GM23338 (cell line): ENCODE results near the gene HOXB6. TPM values are rescaled to one million over a fixed set of nuclear protein-coding genes. Genes with fewer than 3 reads are reported as not detected.

Experiments used
- ATAC-seq: fragments of 200-7000 bp; cut with Tn5 transposase; 3 replicates; pipeline ENCODE4 v1.9.1; 2020
- DNase-seq: peaks from one replicate; pipeline ENCODE4 v3.0.0-alpha.2; 2015; ENCODE audit warnings: low spot score
- H2AFZ ChIP-seq: fragments of 200-600 bp; sonication (generic); 2 replicates; pipeline ENCODE4 v1.8.0; 2016; ENCODE audit warnings: antibody characterized with exemption, mild to moderate bottlenecking, moderate library complexity
- H3F3A ChIP-seq: fragments of 200-600 bp; sonication (generic); replicated peaks from 2 replicates; pipeline ENCODE4 v1.8.0; 2017; ENCODE audit warnings: antibody characterized with exemption, mixed run types, low read depth
- H3K27ac ChIP-seq: fragments of 200-600 bp; sonication (generic); 2 replicates; pipeline ENCODE4 v1.6.1; 2016; ENCODE audit warnings: low read depth
- H3K27me3 ChIP-seq: fragments of 200-600 bp; sonication (generic); 2 replicates; pipeline ENCODE4 v1.8.0; 2016; ENCODE audit warnings: mild to moderate bottlenecking, mixed run types, moderate library complexity; ENCODE audit not compliant: insufficient read depth
- H3K36me3 ChIP-seq: fragments of 200-600 bp; sonication (generic); 2 replicates; pipeline ENCODE4 v1.8.0; 2016; ENCODE audit warnings: mild to moderate bottlenecking; ENCODE audit not compliant: insufficient read depth
- H3K4me1 ChIP-seq: fragments of 200-600 bp; sonication (generic); 2 replicates; pipeline ENCODE4 v1.8.0; 2016; ENCODE audit warnings: mild to moderate bottlenecking, moderate library complexity; ENCODE audit not compliant: insufficient read depth
- H3K4me2 ChIP-seq: fragments of 200-600 bp; sonication (generic); 2 replicates; pipeline ENCODE4 v1.7.1; 2017; ENCODE audit warnings: mixed run types
- H3K4me3 ChIP-seq: fragments of 200-600 bp; sonication (generic); 2 replicates; pipeline ENCODE4 v1.6.1; 2016; ENCODE audit warnings: mixed run types
- H3K79me2 ChIP-seq: fragments of 200-600 bp; sonication (generic); replicated peaks from 2 replicates; pipeline ENCODE4 v1.8.0; 2017; ENCODE audit warnings: mild to moderate bottlenecking; ENCODE audit not compliant: insufficient read depth
- H3K9me2 ChIP-seq: fragments of 200-600 bp; sonication (generic); 2 replicates; pipeline ENCODE4 v1.8.0; 2017; ENCODE audit not compliant: insufficient read depth
- H4K20me1 ChIP-seq: fragments of 200-600 bp; sonication (generic); replicated peaks from 2 replicates; pipeline ENCODE4 v1.8.0; 2017; ENCODE audit warnings: mild to moderate bottlenecking; ENCODE audit not compliant: insufficient read depth
- H3K27ac Mint-ChIP-seq: 2 replicates; pipeline ENCODE4 v1.8.0; 2020; ENCODE audit warnings: inconsistent platforms, mild to moderate bottlenecking, moderate library complexity, mixed read lengths
- H3K27me3 Mint-ChIP-seq: 3 replicates; pipeline ENCODE4 v1.8.0; 2022; ENCODE audit warnings: low read depth, mild to moderate bottlenecking, moderate library complexity, mixed read lengths, inconsistent platforms; ENCODE audit not compliant: insufficient read depth, poor library complexity
- H3K36me3 Mint-ChIP-seq: 3 replicates; pipeline ENCODE4 v1.8.0; 2021; ENCODE audit warnings: low read depth, mild to moderate bottlenecking, inconsistent platforms, moderate library complexity, mixed read lengths
- H3K4me1 Mint-ChIP-seq: 3 replicates; pipeline ENCODE4 v1.8.0; 2020; ENCODE audit warnings: mild to moderate bottlenecking, inconsistent platforms, mixed read lengths
- H3K4me3 Mint-ChIP-seq: 3 replicates; pipeline ENCODE4 v1.8.0; 2021; ENCODE audit warnings: moderate library complexity, mild to moderate bottlenecking, inconsistent platforms, mixed read lengths
- H3K9me3 Mint-ChIP-seq: 3 replicates; pipeline ENCODE4 v1.8.0; 2020; ENCODE audit warnings: moderate library complexity, mild to moderate bottlenecking, inconsistent platforms, mixed read lengths
- CREB1 ChIP-seq: fragments of 250-450 bp; sonication (Bioruptor Pico); IDR thresholded peaks from 2 replicates; pipeline ENCODE4 v1.5.0; 2020; ENCODE audit warnings: low read depth, mild to moderate bottlenecking, moderate library complexity
- EZH2 ChIP-seq: fragments of 200-600 bp; sonication (generic); IDR thresholded peaks from one replicate; pipeline ENCODE4 v1.8.0; 2017; ENCODE audit warnings: antibody characterized with exemption, mild to moderate bottlenecking, low read depth; ENCODE audit not compliant: unreplicated experiment
- EZH2phosphoT487 ChIP-seq: fragments of 200-600 bp; sonication (generic); IDR thresholded peaks from one replicate; pipeline ENCODE4 v1.8.1; 2018; ENCODE audit warnings: antibody characterized with exemption; ENCODE audit not compliant: unreplicated experiment
- JUNB ChIP-seq: IDR thresholded peaks from one replicate; pipeline ENCODE4 v1.6.1; 2016; ENCODE audit warnings: antibody characterized with exemption; ENCODE audit not compliant: unreplicated experiment
- NANOG ChIP-seq: IDR thresholded peaks from 2 replicates; pipeline ENCODE4 v1.6.1; 2016; ENCODE audit warnings: antibody characterized with exemption, borderline replicate concordance
- POLR2AphosphoS5 ChIP-seq: IDR thresholded peaks from 2 replicates; pipeline ENCODE4 v1.6.1; 2016; ENCODE audit warnings: antibody characterized with exemption, low read depth
- STAT1 ChIP-seq: IDR thresholded peaks from one replicate; pipeline ENCODE4 v1.6.1; 2016; ENCODE audit warnings: antibody characterized with exemption; ENCODE audit not compliant: unreplicated experiment
- ZNF114 ChIP-seq: fragments of 250-450 bp; sonication (Bioruptor Pico); IDR thresholded peaks from 2 replicates; pipeline ENCODE4 v1.5.0; 2020; ENCODE audit warnings: mild to moderate bottlenecking, moderate library complexity
- ZNF331 ChIP-seq: fragments of 250-450 bp; sonication (Bioruptor Pico); IDR thresholded peaks from 2 replicates; pipeline ENCODE4 v1.5.0; 2020; ENCODE audit warnings: low read depth, mild to moderate bottlenecking, moderate library complexity
- polyA plus RNA-seq: library from polyadenylated mRNA; unstranded; fragments of >200 nt; fragmentation: Nextera tagmentation; extraction: Ambion mirVana; gene quantifications from 2 replicates; pipeline ENCODE4 v1.2.1, GENCODE V29; 2016
- total RNA-seq: library from RNA; depleted of rRNA; stranded (reverse); fragments of >200 nt; shearing (Covaris generic); gene quantifications from 2 replicates; pipeline ENCODE4 v1.2.3, GENCODE V29; 2014
- TF ChIP-seq, protein P1 (sequence below), 2 experiments: fragments of 200-600 bp in 1 of 2; sonication (generic) in 1 of 2; conservative IDR thresholded peaks; 2 replicates each; pipeline versions ENCODE4 v1.5.1 to v1.6.1; 2016 to 2017; ENCODE audit warnings: antibody characterized with exemption in 2 of 2, low read depth in 2 of 2, mild to moderate bottlenecking in 2 of 2, moderate library complexity in 1 of 2
- TF ChIP-seq, protein P2 (sequence below): IDR thresholded peaks from one replicate; pipeline ENCODE4 v1.6.1; 2018; ENCODE audit warnings: antibody characterized with exemption; ENCODE audit not compliant: unreplicated experiment
- TF ChIP-seq, protein P3 (sequence below): fragments of 250-450 bp; sonication (Bioruptor Pico); IDR thresholded peaks from 2 replicates; pipeline ENCODE4 v1.5.0; 2020; ENCODE audit warnings: mild to moderate bottlenecking, moderate library complexity

The HOXB6 gene
- total and polyA plus RNA-seq, 2 experiments from 2014 or later, result not detected

DNA sequence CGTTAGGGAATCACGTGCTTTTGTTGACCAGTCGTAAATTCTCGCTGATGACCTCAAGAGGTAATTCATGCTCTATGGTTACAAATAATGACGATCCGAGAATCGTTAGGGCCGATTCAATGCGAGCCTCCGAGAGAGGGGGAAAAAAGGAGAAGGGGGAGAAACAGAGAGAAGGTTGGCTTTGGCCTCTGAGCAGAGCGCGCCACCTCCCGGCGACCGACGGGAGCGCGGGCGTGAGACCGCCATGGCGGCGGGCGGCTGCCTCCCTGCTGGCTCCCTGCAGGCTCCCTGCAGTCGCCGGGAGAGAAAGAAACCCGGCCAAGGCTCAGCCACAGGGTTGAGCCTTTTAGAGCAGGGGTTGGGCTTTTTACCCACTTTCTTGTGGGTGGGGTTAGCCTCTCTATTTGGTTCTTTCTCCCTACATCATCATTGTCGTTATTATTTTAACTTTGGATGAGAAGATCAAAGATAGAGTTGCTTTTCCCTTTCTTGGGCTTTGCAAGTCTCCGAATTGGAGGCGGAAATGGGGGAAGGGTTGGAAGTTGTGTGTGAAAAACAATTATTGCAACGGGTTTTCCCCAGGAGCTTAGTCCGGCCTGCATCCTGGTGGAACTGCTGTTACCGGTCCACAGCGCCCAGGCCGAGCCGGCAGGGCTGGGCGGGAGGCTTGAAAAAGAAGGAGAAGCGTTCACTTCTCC, 10.8 kb downstream of the HOXB6 start (continued):
- no peak for TF ChIP-seq EZH2phosphoT487

DNA sequence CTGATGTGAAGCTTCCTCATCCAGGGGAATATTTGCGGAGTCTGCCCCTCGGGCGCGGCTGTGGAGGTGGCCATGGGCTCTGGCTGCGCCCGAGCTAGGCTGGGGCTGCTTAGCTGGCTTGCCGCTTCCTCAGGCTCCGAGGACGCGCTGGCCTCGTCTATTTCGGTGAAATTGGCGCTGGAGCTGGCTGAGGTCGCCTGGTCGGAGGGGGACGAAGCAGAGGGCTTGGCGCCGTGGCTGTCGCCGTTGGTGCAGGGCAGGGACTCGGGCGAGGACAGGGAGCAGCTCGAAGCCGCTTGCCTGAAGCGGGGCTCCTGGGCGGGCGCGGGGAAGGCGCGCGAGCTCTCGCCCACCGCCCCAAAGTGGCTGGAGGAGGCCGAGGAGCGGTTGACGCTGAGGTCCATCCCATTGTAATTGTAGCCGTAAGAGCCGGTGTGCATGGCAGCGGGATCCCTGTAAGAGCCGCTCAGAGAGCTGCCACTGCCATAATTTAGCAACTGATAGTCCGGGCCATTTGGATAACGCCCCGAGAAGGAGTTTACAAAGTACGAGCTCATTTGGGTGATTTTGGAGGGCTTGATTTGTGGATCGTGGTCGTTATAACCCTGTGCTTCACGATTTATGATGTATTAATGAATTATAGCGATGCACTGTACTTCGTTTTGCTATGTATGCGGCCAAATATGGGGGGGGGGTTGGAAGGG, 11.5 kb downstream of the HOXB6 start, which contains the start of gene HOXB5:
Gene HOXB5 (minus strand): TSS at position 654 of the 704 bp plus-strand sequence. CDS start 97 bp downstream, at position 557.
- Histone ChIP-seq H3K4me2 (peak within 1 kb of the TSS; percentile 69), H3K36me3 (no peaks in the 10 kb centered on the region), H3K79me2 (no peaks in the 10 kb centered on the region), H3K4me1 (peaks cover 62% of the 10 kb centered on the region), H4K20me1 (peaks cover 43% of the 10 kb centered on the region), H3F3A (peaks cover 49% of the 10 kb centered on the region), H3K4me3 (peak within 1 kb of the TSS; percentile 37), H3K27me3 (peaks cover 100% of the 10 kb centered on the region), H3K27ac (no peak within 1 kb of the TSS), H3K9me2 (no peaks in the 10 kb centered on the region), H2AFZ (no peak within 1 kb of the TSS)
- H3K27me3 Mint-ChIP-seq, result peaks cover 100% of the 10 kb centered on the region
- H3K4me1 Mint-ChIP-seq, result peaks cover 43% of the 10 kb centered on the region
- TF ChIP-seq POLR2AphosphoS5 (no peak), JUNB (no peak), CREB1 (CRISPR knock-in tag) (no peak), STAT1 (no peak), ZNF114 (CRISPR knock-in tag) (no peak), EZH2 (peak; percentile 92), EZH2phosphoT487 (peak; percentile 69), ZNF331 (CRISPR knock-in tag) (no peak), NANOG (no peak)
- TF ChIP-seq, protein P1, sequence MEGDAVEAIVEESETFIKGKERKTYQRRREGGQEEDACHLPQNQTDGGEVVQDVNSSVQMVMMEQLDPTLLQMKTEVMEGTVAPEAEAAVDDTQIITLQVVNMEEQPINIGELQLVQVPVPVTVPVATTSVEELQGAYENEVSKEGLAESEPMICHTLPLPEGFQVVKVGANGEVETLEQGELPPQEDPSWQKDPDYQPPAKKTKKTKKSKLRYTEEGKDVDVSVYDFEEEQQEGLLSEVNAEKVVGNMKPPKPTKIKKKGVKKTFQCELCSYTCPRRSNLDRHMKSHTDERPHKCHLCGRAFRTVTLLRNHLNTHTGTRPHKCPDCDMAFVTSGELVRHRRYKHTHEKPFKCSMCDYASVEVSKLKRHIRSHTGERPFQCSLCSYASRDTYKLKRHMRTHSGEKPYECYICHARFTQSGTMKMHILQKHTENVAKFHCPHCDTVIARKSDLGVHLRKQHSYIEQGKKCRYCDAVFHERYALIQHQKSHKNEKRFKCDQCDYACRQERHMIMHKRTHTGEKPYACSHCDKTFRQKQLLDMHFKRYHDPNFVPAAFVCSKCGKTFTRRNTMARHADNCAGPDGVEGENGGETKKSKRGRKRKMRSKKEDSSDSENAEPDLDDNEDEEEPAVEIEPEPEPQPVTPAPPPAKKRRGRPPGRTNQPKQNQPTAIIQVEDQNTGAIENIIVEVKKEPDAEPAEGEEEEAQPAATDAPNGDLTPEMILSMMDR (conservative IDR thresholded peaks at IDR 0.05; ENCODE audit: low read depth in 2 of 2), result no peak
- TF ChIP-seq, protein P2, sequence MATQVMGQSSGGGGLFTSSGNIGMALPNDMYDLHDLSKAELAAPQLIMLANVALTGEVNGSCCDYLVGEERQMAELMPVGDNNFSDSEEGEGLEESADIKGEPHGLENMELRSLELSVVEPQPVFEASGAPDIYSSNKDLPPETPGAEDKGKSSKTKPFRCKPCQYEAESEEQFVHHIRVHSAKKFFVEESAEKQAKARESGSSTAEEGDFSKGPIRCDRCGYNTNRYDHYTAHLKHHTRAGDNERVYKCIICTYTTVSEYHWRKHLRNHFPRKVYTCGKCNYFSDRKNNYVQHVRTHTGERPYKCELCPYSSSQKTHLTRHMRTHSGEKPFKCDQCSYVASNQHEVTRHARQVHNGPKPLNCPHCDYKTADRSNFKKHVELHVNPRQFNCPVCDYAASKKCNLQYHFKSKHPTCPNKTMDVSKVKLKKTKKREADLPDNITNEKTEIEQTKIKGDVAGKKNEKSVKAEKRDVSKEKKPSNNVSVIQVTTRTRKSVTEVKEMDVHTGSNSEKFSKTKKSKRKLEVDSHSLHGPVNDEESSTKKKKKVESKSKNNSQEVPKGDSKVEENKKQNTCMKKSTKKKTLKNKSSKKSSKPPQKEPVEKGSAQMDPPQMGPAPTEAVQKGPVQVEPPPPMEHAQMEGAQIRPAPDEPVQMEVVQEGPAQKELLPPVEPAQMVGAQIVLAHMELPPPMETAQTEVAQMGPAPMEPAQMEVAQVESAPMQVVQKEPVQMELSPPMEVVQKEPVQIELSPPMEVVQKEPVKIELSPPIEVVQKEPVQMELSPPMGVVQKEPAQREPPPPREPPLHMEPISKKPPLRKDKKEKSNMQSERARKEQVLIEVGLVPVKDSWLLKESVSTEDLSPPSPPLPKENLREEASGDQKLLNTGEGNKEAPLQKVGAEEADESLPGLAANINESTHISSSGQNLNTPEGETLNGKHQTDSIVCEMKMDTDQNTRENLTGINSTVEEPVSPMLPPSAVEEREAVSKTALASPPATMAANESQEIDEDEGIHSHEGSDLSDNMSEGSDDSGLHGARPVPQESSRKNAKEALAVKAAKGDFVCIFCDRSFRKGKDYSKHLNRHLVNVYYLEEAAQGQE, result no peak
- TF ChIP-seq, protein P3, sequence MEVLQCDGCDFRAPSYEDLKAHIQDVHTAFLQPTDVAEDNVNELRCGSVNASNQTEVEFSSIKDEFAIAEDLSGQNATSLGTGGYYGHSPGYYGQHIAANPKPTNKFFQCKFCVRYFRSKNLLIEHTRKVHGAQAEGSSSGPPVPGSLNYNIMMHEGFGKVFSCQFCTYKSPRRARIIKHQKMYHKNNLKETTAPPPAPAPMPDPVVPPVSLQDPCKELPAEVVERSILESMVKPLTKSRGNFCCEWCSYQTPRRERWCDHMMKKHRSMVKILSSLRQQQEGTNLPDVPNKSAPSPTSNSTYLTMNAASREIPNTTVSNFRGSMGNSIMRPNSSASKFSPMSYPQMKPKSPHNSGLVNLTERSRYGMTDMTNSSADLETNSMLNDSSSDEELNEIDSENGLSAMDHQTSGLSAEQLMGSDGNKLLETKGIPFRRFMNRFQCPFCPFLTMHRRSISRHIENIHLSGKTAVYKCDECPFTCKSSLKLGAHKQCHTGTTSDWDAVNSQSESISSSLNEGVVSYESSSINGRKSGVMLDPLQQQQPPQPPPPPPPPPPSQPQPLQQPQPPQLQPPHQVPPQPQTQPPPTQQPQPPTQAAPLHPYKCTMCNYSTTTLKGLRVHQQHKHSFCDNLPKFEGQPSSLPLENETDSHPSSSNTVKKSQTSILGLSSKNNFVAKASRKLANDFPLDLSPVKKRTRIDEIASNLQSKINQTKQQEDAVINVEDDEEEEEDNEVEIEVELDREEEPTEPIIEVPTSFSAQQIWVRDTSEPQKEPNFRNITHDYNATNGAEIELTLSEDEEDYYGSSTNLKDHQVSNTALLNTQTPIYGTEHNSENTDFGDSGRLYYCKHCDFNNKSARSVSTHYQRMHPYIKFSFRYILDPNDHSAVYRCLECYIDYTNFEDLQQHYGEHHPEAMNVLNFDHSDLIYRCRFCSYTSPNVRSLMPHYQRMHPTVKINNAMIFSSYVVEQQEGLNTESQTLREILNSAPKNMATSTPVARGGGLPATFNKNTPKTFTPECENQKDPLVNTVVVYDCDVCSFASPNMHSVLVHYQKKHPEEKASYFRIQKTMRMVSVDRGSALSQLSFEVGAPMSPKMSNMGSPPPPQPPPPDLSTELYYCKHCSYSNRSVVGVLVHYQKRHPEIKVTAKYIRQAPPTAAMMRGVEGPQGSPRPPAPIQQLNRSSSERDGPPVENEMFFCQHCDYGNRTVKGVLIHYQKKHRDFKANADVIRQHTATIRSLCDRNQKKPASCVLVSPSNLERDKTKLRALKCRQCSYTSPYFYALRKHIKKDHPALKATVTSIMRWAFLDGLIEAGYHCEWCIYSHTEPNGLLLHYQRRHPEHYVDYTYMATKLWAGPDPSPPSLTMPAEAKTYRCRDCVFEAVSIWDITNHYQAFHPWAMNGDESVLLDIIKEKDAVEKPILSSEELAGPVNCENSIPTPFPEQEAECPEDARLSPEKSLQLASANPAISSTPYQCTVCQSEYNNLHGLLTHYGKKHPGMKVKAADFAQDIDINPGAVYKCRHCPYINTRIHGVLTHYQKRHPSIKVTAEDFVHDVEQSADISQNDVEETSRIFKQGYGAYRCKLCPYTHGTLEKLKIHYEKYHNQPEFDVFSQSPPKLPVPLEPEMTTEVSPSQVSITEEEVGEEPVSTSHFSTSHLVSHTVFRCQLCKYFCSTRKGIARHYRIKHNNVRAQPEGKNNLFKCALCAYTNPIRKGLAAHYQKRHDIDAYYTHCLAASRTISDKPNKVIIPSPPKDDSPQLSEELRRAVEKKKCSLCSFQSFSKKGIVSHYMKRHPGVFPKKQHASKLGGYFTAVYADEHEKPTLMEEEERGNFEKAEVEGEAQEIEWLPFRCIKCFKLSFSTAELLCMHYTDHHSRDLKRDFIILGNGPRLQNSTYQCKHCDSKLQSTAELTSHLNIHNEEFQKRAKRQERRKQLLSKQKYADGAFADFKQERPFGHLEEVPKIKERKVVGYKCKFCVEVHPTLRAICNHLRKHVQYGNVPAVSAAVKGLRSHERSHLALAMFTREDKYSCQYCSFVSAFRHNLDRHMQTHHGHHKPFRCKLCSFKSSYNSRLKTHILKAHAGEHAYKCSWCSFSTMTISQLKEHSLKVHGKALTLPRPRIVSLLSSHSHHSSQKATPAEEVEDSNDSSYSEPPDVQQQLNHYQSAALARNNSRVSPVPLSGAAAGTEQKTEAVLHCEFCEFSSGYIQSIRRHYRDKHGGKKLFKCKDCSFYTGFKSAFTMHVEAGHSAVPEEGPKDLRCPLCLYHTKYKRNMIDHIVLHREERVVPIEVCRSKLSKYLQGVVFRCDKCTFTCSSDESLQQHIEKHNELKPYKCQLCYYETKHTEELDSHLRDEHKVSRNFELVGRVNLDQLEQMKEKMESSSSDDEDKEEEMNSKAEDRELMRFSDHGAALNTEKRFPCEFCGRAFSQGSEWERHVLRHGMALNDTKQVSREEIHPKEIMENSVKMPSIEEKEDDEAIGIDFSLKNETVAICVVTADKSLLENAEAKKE (CRISPR knock-in tag), result no peak
- H3K4me3 Mint-ChIP-seq, result peak within 1 kb of the TSS; percentile 56
- DNase-seq (no peak), ATAC-seq (peak; percentile 4)
- H3K27ac Mint-ChIP-seq, result no peak within 1 kb of the TSS
- H3K36me3 Mint-ChIP-seq, result peaks cover 3% of the 10 kb centered on the region; the same call in 1 of the 3 replicates
- no peaks in the 10 kb centered on the region; the same call in 2 of the 3 replicates for H3K9me3 Mint-ChIP-seq
